Heart left ventricle (tissue), 16 donors: ENCODE measurements around the gene SEPTIN10. TPM values are rescaled to one million over a fixed set of nuclear protein-coding genes. Genes with fewer than 3 reads are reported as not detected.
"Not testable (repeated sequence)": the region's sequence is repeated elsewhere in the genome, so short reads cannot be mapped to it uniquely, and the experiment has no call there.

Source experiments
- ATAC-seq, 4 donors: fragments of 200-7000 bp; cut with Tn5 transposase; one replicate each; pipeline ENCODE4 v1.9.1; 2020 to 2022; ENCODE audit warnings: moderate library complexity in 4 of 4, mild to moderate bottlenecking in 3 of 4, moderate number of reproducible peaks in 1 of 4
- DNase-seq, 5 donors: peaks; one replicate each; pipeline ENCODE4 v3.0.0-alpha.2; 2020
- H3K27ac ChIP-seq, 12 donors: fragments of 200-600 bp; sonication (generic) in 4 of 12; one replicate each; pipeline versions ENCODE4 v1.5.0 to v1.8.0; 2016 to 2022; ENCODE audit warnings: mild to moderate bottlenecking in 2 of 12
- H3K27me3 ChIP-seq, 9 donors: fragments of 200-600 bp; sonication (generic) in 2 of 9; one replicate each; pipeline versions ENCODE4 v1.5.1 to v1.8.0; 2016 to 2022; ENCODE audit warnings: mild to moderate bottlenecking in 3 of 9
- H3K36me3 ChIP-seq, 9 donors: fragments of 200-600 bp; sonication (generic) in 2 of 9; one replicate each; pipeline versions ENCODE4 v1.5.0 to v1.8.0; 2018 to 2022; ENCODE audit warnings: mild to moderate bottlenecking in 2 of 9
- H3K4me1 ChIP-seq, 12 donors: fragments of 200-600 bp; sonication (generic) in 4 of 12; one replicate each; pipeline versions ENCODE4 v1.5.0 to v1.8.0; 2016 to 2022; ENCODE audit warnings: mild to moderate bottlenecking in 3 of 12
- H3K4me3 ChIP-seq, 12 donors: fragments of 200-600 bp; sonication (generic) in 4 of 12; one replicate each; pipeline versions ENCODE4 v1.5.0 to v1.8.0; 2017 to 2022; ENCODE audit warnings: mild to moderate bottlenecking in 9 of 12, moderate library complexity in 4 of 12
- H3K9me3 ChIP-seq, 12 donors: fragments of 200-600 bp; sonication (generic) in 4 of 12; one replicate each; pipeline versions ENCODE4 v1.5.0 to v1.8.0; 2016 to 2022; ENCODE audit warnings: mild to moderate bottlenecking in 1 of 12
- POLR2A ChIP-seq, 2 donors: fragments of 450-650 bp; IDR thresholded peaks; one replicate each; pipeline ENCODE4 v1.6.1; 2017; ENCODE audit warnings: antibody characterized with exemption in 2 of 2, mild to moderate bottlenecking in 2 of 2, moderate library complexity in 2 of 2
- WGBS, 4 donors: extraction: QIAGEN DNeasy Blood & Tissue Kit in 2 of 4; methylation state at CpG; one replicate each; pipeline versions ENCODE4 v1.1.5 to v1.1.7; 2013 to 2018; 5-methylcytosine and 5-hydroxymethylcytosine counted together
- intact Hi-C, 10 donors: fragments of 100-400 bp; cut with DNase I; formaldehyde crosslinking; loops; one replicate each; pipeline versions ENCODE4 v1.11.1 to v1.14.2; 2022
- polyA plus RNA-seq, 2 donors: library from polyadenylated mRNA; stranded (reverse); fragments of 200-250 nt; gene quantifications; one replicate each; pipeline ENCODE4 v1.2.3, GENCODE V29; 2013
- total RNA-seq, 9 donors: library from RNA; depleted of rRNA in 2 of 9; stranded (reverse); fragments of >200 nt in 2 of 9; fragmentation: NEBNext Ultra II Directional in 3 of 9; extraction: Animal tissue kit (Norgen Biotek cat#: 25700) in 3 of 9; gene quantifications; one replicate each; pipeline versions ENCODE4 v1.1.0 to v1.2.4, GENCODE V29; 2016 to 2023
- TF ChIP-seq, protein P1 (sequence below), 12 donors: fragments of 200-600 bp; sonication (generic) in 4 of 12; IDR thresholded peaks; one replicate each; pipeline versions ENCODE4 v1.5.0 to v1.8.0; 2018 to 2022; ENCODE audit warnings: antibody characterized with exemption in 12 of 12, mild to moderate bottlenecking in 5 of 12
- donor health status: ischemic (EF 13 %, LVEDD 7.1; RV severe dilation, severe dysfunction).
- donor health status: healthy with polysubstance abuse.
- donor health status: DM: no; HTN: yes; CAD: no.
- donor health status: DM: no; HTN: no; CAD: no.
- donor health status: ischemic (EF 25% LVEDD 6.9; RV normal size, moderate dysfunction).
- donor health status: ischemic (EF 25% LVEDD 5.7; RV mildly dilated, moderate dysfunction).
- donor health status: healthy.
- donor health status: DM: yes; HTN: yes; CAD: no.
- donor health status: ischemic (EF 35%, LVEDD 5.7; RV mildly dilated, moderate dysfunction).
- donor health status: nonischemic (EF 11% LVEDD 7.7; RV severe dilation, severe dysfunction).
- donor health status: DM: yes; HTN: yes; CAD: no.
- donor health status: PGD.
- donor health status: ischemic (EF 29% LVEDD 5.4; RV normal size, mild dysfunction).
- donor health status: nonischemic (EF 23%, LVEDD 6.1; RV moderate dilation, normal function).

SEPTIN10 gene
- total and polyA plus RNA-seq, 11 donors = 13.5 to 84.6 (median 49.8) TPM

DNA sequence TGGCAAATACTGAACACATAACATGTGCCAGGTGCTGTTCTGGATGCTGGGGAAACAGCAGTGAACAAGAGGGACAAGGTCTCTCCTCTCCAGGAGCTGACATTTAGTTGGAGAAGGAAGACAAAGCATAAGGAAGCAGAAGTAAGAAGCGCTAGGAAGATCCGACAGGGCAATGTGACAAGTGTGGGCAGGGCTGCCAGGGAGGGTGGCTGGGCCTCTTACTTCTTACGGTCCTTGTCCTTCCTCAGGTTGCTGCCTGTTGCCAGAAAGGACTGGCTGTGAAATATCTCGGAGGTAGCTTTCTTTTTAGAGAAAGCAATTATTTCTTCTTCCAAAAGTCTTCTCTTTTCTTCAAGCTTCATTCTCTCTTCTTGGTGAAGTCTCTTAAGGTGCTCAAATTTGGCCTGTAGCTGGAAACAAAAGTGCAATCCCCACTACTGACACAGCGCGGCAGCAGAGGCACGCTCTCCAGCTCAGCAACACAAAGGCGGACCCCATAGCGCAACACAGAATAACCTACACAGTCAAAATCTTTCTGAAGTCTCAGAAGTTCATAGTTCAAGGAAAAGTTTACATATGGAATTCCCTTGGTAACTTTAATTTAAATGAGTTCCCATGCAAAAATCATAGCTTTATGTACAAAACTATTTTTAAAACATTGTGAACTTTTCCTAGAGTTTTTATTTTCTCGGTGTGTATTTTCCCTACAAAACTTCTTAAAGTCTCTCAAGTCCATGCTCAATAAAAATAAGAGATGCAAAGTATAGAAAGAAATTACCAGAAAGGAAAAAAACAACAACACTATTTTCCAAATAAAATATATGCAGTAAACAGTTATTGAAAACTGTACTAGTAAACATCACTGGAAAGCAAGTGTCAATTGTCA, 67.7 kb downstream of the SEPTIN10 start:
- DNase-seq (peak in 4 of 5 donors; percentile 38 to 67 (median 50)), ATAC-seq (peak; percentile 64 to 90 (median 87))
- Histone ChIP-seq H3K36me3 (peaks cover 0 to 40% (median 10%) of the 10 kb centered on the region in 9 donors), H3K4me3 (no peak overlapping the region), H3K27ac (no peak overlapping the region), H3K9me3 (no peaks in the 10 kb centered on the region), H3K27me3 (no peaks in the 10 kb centered on the region), H3K4me1 (peaks cover 0 to 3% (median 0%) of the 10 kb centered on the region in 12 donors)
- TF ChIP-seq, protein P1, sequence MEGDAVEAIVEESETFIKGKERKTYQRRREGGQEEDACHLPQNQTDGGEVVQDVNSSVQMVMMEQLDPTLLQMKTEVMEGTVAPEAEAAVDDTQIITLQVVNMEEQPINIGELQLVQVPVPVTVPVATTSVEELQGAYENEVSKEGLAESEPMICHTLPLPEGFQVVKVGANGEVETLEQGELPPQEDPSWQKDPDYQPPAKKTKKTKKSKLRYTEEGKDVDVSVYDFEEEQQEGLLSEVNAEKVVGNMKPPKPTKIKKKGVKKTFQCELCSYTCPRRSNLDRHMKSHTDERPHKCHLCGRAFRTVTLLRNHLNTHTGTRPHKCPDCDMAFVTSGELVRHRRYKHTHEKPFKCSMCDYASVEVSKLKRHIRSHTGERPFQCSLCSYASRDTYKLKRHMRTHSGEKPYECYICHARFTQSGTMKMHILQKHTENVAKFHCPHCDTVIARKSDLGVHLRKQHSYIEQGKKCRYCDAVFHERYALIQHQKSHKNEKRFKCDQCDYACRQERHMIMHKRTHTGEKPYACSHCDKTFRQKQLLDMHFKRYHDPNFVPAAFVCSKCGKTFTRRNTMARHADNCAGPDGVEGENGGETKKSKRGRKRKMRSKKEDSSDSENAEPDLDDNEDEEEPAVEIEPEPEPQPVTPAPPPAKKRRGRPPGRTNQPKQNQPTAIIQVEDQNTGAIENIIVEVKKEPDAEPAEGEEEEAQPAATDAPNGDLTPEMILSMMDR (IDR thresholded peaks at IDR 0.05) = peak; percentile 84 to 97 (median 92)
- no peak for TF ChIP-seq POLR2A (IDR thresholded peaks at IDR 0.05)
- WGBS, 4 donors = 31 to 36% (median 34%) methylated on average over 10 of the region's 10 CpGs
- intact Hi-C loops = loop anchor here (1.0 to 10.0 kb wide), 8 partner anchors 51 to 191 kb away; partner anchors contain the start of genes SEPTIN10 (in 3 of the 10) and SOWAHC (in 3 of the 10)

DNA sequence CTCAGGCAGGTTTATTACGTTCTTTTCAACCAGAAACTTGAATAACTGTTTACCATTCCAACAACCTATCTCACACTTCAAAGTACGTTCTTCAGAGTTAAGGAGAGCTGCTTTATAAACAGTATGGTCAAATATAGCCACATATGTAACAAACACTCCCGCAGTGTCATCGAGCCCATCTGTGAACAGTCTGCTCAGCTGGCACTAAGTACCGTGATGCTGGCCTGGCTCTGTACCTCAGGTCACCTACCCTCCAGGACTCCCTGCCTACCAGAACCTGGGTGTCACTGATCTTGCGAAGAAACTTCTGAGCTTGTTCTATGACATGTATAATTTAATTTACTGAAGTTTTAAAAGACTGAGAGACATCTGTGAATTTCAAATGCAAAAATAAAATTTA, 71.4 kb downstream of the SEPTIN10 start:
- Histone ChIP-seq H3K4me1 (peaks cover 0 to 3% (median 0%) of the 10 kb centered on the region in 12 donors), H3K36me3 (peaks cover 0 to 32% (median 10%) of the 10 kb centered on the region in 9 donors)
- 55 to 67% (median 56%) methylated on average over 6 of the region's 6 CpGs for WGBS, 4 donors

GRCh38 chr2:109538546-109538945, 75.2 kb downstream of the SEPTIN10 start:
- H3K27me3 ChIP-seq = no peaks in the 10 kb centered on the region
- 82 to 89% (median 84%) methylated on average over 8 of the region's 8 CpGs for WGBS, 4 donors
- H3K4me3 ChIP-seq = no peak overlapping the region
- H3K36me3 ChIP-seq = peaks cover 0 to 12% (median 0%) of the 10 kb centered on the region in 9 donors
- intact Hi-C loops = no loop called here
- H3K4me1 ChIP-seq = peaks cover 0 to 8% (median 0%) of the 10 kb centered on the region in 12 donors
- H3K27ac ChIP-seq = no peak overlapping the region
- no peaks in the 10 kb centered on the region for H3K9me3 ChIP-seq
- no peak for ATAC-seq
- no peak for DNase-seq
- TF ChIP-seq, protein P1 (IDR thresholded peaks at IDR 0.05) = no peak
- no peak for TF ChIP-seq POLR2A (IDR thresholded peaks at IDR 0.05)

More for the DNA sequence above, 71.4 kb downstream of the SEPTIN10 start:
- Histone ChIP-seq H3K4me3 (no peak overlapping the region), H3K9me3 (no peaks in the 10 kb centered on the region), H3K27me3 (no peaks in the 10 kb centered on the region), H3K27ac (no peak overlapping the region)
- TF ChIP-seq, protein P1 (IDR thresholded peaks at IDR 0.05) = no peak
- TF ChIP-seq POLR2A (IDR thresholded peaks at IDR 0.05) = no peak
- ATAC-seq (peak in 3 of 4 donors; percentile 44 to 73 (median 68)), DNase-seq (peak in 1 of 5 donors; percentile 42)
- intact Hi-C loops = loop anchor here in 2 of 10 donors (10.0 kb wide), 1 partner anchor 172 kb away; no protein-coding TSS in a partner anchor

- intact Hi-C loops = no loop called here
- 86 to 96% (median 90%) methylated on average over 10 of the region's 10 CpGs for whole genome bisulfite sequencing, 4 donors
- H3K27ac ChIP-seq = no peak overlapping the region
- ATAC-seq (no peak), DNase-seq (no peak)
- H3K4me1 ChIP-seq = peaks cover 0 to 8% (median 0%) of the 10 kb centered on the region in 12 donors
- H3K27me3 ChIP-seq = no peaks in the 10 kb centered on the region
- H3K9me3 ChIP-seq = no peaks in the 10 kb centered on the region
- H3K36me3 ChIP-seq = peaks cover 0 to 9% (median 0%) of the 10 kb centered on the region in 9 donors
- no peak for TF ChIP-seq POLR2A (IDR thresholded peaks at IDR 0.05)
- TF ChIP-seq, protein P1 (IDR thresholded peaks at IDR 0.05) = no peak
- H3K4me3 ChIP-seq = no peak overlapping the region
Measured at GRCh38 chr2:109537565-109538222, 76.1 kb downstream of the SEPTIN10 start.

DNA sequence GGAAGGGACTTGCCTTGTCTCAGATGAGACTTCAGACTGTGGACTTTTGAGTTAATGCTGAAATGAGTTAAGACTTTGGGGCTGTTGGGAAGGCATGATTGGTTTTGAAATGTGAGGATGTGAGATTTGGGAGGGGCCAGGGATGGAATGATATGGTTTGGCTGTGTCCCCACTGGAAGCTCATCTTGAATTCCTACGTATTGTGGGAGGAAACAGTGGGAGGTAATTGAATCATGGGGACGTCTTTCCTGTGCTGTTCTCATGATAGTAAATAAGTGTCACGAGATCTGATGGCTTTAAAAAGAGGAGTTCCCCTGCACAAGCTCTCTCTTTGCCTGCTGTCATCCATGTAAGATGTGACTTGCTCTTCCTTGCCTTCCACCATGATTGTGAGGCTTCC, 77.2 kb downstream of the SEPTIN10 start:
- 45 to 73% (median 55%) methylated on average over 3 of the region's 3 CpGs for WGBS, 4 donors

More for the DNA sequence above, 77.2 kb downstream of the SEPTIN10 start:
- H3K27ac ChIP-seq, H3K36me3 ChIP-seq, ATAC-seq, DNase-seq, intact Hi-C loops, H3K9me3 ChIP-seq, H3K4me3 ChIP-seq, H3K4me1 ChIP-seq, H3K27me3 ChIP-seq: not testable (repeated sequence)
